ENCODE measurements around the gene NEURL1. TPM values are rescaled to one million over a fixed set of nuclear protein-coding genes. Genes with fewer than 3 reads are reported as not detected.

The NEURL1 gene
- total RNA-seq, 1 donor from 2014 or later, result 0.54 TPM

GRCh38 chr10:103473261-103473671 lies 20.2 kb upstream of the NEURL1 start:
- Mint-ChIP-seq H3K27me3 (ENCODE audit: low read depth) (peaks cover 16% of the 10 kb centered on the region), H3K9me3 (no peaks in the 10 kb centered on the region), H3K27ac (no peak overlapping the region), H3K4me1 (no peaks in the 10 kb centered on the region), H3K36me3 (no peaks in the 10 kb centered on the region), H3K4me3 (no peak overlapping the region)
- no peak for DNase-seq (ENCODE audit: low spot score in 2 of 2, unreplicated experiment in 2 of 2)
- TF ChIP-seq CTCF (IDR thresholded peaks at IDR 0.05; ENCODE audit: unreplicated experiment), result no peak

- Mint-ChIP-seq H3K9me3 (no peaks in the 10 kb centered on the region), H3K36me3 (no peaks in the 10 kb centered on the region), H3K4me1 (no peaks in the 10 kb centered on the region)
These were observed 19.4 kb upstream of the NEURL1 start for GRCh38 chr10:103474077-103474476.

GRCh38 chr10:103475437-103475836 lies 18.1 kb upstream of the NEURL1 start:
- DNase-seq (ENCODE audit: low spot score in 2 of 2, unreplicated experiment in 2 of 2), result no peak
- no peak overlapping the region for H3K27ac Mint-ChIP-seq
- no peaks in the 10 kb centered on the region for H3K36me3 Mint-ChIP-seq
- no peak overlapping the region for H3K4me3 Mint-ChIP-seq
- no peak for TF ChIP-seq CTCF (IDR thresholded peaks at IDR 0.05; ENCODE audit: unreplicated experiment)
- H3K4me1 Mint-ChIP-seq, result no peaks in the 10 kb centered on the region
- peaks cover 9% of the 10 kb centered on the region for H3K27me3 Mint-ChIP-seq (ENCODE audit: low read depth)
- no peaks in the 10 kb centered on the region for H3K9me3 Mint-ChIP-seq

More at GRCh38 chr10:103474077-103474476, 19.4 kb upstream of the NEURL1 start:
- peaks cover 17% of the 10 kb centered on the region for H3K27me3 Mint-ChIP-seq (ENCODE audit: low read depth)
- no peak for TF ChIP-seq CTCF (IDR thresholded peaks at IDR 0.05; ENCODE audit: unreplicated experiment)
- DNase-seq (ENCODE audit: low spot score in 2 of 2, unreplicated experiment in 2 of 2), result no peak
- H3K27ac Mint-ChIP-seq, result no peak overlapping the region
- no peak overlapping the region for H3K4me3 Mint-ChIP-seq

GRCh38 chr10:103476046-103476768 lies 17.3 kb upstream of the NEURL1 start:
- DNase-seq (ENCODE audit: low spot score in 2 of 2, unreplicated experiment in 2 of 2), result no peak
- Mint-ChIP-seq H3K4me3 (no peak overlapping the region), H3K4me1 (no peaks in the 10 kb centered on the region), H3K27me3 (ENCODE audit: low read depth) (peaks cover 5% of the 10 kb centered on the region), H3K36me3 (no peaks in the 10 kb centered on the region), H3K9me3 (no peaks in the 10 kb centered on the region), H3K27ac (no peak overlapping the region)
- TF ChIP-seq CTCF (IDR thresholded peaks at IDR 0.05; ENCODE audit: unreplicated experiment), result no peak

- Mint-ChIP-seq H3K27me3 (ENCODE audit: low read depth) (peaks cover 5% of the 10 kb centered on the region), H3K27ac (no peak overlapping the region), H3K9me3 (no peaks in the 10 kb centered on the region), H3K36me3 (no peaks in the 10 kb centered on the region), H3K4me3 (no peak overlapping the region), H3K4me1 (no peaks in the 10 kb centered on the region)
- TF ChIP-seq CTCF (IDR thresholded peaks at IDR 0.05; ENCODE audit: unreplicated experiment), result no peak
- no peak for DNase-seq (ENCODE audit: low spot score in 2 of 2, unreplicated experiment in 2 of 2)
These were observed 14.8 kb upstream of the NEURL1 start for GRCh38 chr10:103478671-103479070.

Data from mesothelial cell of epicardium (in vitro differentiated cells).